Mesenchymal stem cell (in vitro differentiated cells and primary cell): ENCODE results near the gene CSTB.

Experiments
- DNase-seq: peaks from one replicate; pipeline ENCODE4 v3.0.0-alpha.2; 2013
- H2AFZ ChIP-seq: one replicate; pipeline ENCODE4 v1.6.1; 2013; ENCODE audit warnings: low read depth, mild to moderate bottlenecking, control low read depth, inconsistent platforms, low read length, moderate library complexity
- H2AK5ac ChIP-seq: 2 replicates; pipeline ENCODE4 v1.6.1; 2013; ENCODE audit warnings: low read length, moderate library complexity, mild to moderate bottlenecking, inconsistent platforms; ENCODE audit not compliant: severe bottlenecking
- H2BK120ac ChIP-seq: one replicate; pipeline ENCODE4 v1.6.1; 2013; ENCODE audit warnings: low read depth, mild to moderate bottlenecking, inconsistent platforms, low read length, moderate library complexity
- H2BK12ac ChIP-seq, 2 experiments: one replicate each; pipeline ENCODE4 v1.6.1; 2013; ENCODE audit warnings: inconsistent platforms in 2 of 2, low read length in 2 of 2, mild to moderate bottlenecking in 2 of 2, moderate library complexity in 2 of 2, control low read depth in 1 of 2
- H2BK15ac ChIP-seq: one replicate; pipeline ENCODE4 v1.6.1; 2013; ENCODE audit warnings: mild to moderate bottlenecking, low read depth, inconsistent platforms; ENCODE audit not compliant: poor library complexity, severe bottlenecking
- H2BK5ac ChIP-seq: 2 replicates; pipeline ENCODE4 v1.6.1; 2013; ENCODE audit warnings: low read depth, mild to moderate bottlenecking, low read length, control low read depth, inconsistent platforms; ENCODE audit not compliant: poor library complexity, severe bottlenecking
- H3K14ac ChIP-seq, 2 experiments: one replicate each; pipeline ENCODE4 v1.6.1; 2013; ENCODE audit warnings: inconsistent platforms in 2 of 2, low read length in 2 of 2, control low read depth in 1 of 2, mild to moderate bottlenecking in 1 of 2, moderate library complexity in 1 of 2
- H3K18ac ChIP-seq, 2 experiments: one replicate each; pipeline ENCODE4 v1.6.1; 2013; ENCODE audit warnings: inconsistent platforms in 2 of 2, low read length in 2 of 2, control low read depth in 1 of 2, low read depth in 1 of 2, mild to moderate bottlenecking in 1 of 2
- H3K23ac ChIP-seq, 2 experiments: one replicate each; pipeline ENCODE4 v1.6.1; 2013; ENCODE audit warnings: inconsistent platforms in 2 of 2, low read length in 2 of 2, mild to moderate bottlenecking in 2 of 2, moderate library complexity in 2 of 2, control low read depth in 1 of 2
- H3K27ac ChIP-seq: 2 replicates; pipeline ENCODE4 v1.5.1; 2013; ENCODE audit warnings: mild to moderate bottlenecking, moderate library complexity, low read length, control low read depth, inconsistent platforms; ENCODE audit not compliant: poor library complexity, severe bottlenecking
- H3K27me3 ChIP-seq, 2 experiments: 2 replicates each; pipeline versions ENCODE4 v1.6.1 to v1.7.0; 2013; ENCODE audit warnings: low read length in 2 of 2, mild to moderate bottlenecking in 2 of 2, moderate library complexity in 2 of 2, control low read depth in 1 of 2, inconsistent platforms in 1 of 2; ENCODE audit not compliant: control insufficient read depth in 1 of 2, insufficient read depth in 1 of 2
- H3K36me3 ChIP-seq, 2 experiments: 2 replicates each; pipeline versions ENCODE4 v1.6.1 to v1.7.0; 2013; ENCODE audit warnings: low read length in 2 of 2, control low read depth in 1 of 2, inconsistent platforms in 1 of 2, low read depth in 1 of 2, mild to moderate bottlenecking in 1 of 2; ENCODE audit not compliant: insufficient read depth in 2 of 2, control insufficient read depth in 1 of 2
- H3K4ac ChIP-seq, 2 experiments: one replicate each; pipeline ENCODE4 v1.6.1; 2013; ENCODE audit warnings: inconsistent platforms in 2 of 2, low read length in 2 of 2, mild to moderate bottlenecking in 2 of 2, moderate library complexity in 2 of 2, control low read depth in 1 of 2, low read depth in 1 of 2
- H3K4me1 ChIP-seq: 2 replicates; pipeline ENCODE4 v1.6.1; 2013; ENCODE audit warnings: low read depth, low read length, control low read depth; ENCODE audit not compliant: control insufficient read depth, insufficient read depth
- H3K4me2 ChIP-seq: 2 replicates; pipeline ENCODE4 v1.6.1; 2013; ENCODE audit warnings: low read length, mild to moderate bottlenecking, inconsistent platforms; ENCODE audit not compliant: poor library complexity, severe bottlenecking
- H3K4me3 ChIP-seq, 2 experiments: 2 replicates each; pipeline versions ENCODE4 v1.5.1 to v1.7.0; 2013; ENCODE audit warnings: low read length in 2 of 2, mild to moderate bottlenecking in 2 of 2, control low read depth in 1 of 2, low read depth in 1 of 2; ENCODE audit not compliant: insufficient read depth in 1 of 2
- H3K79me1 ChIP-seq: replicated peaks from 2 replicates; pipeline ENCODE4 v1.6.1; 2013; ENCODE audit warnings: mild to moderate bottlenecking, control low read depth, low read length, inconsistent platforms; ENCODE audit not compliant: poor library complexity, severe bottlenecking
- H3K9ac ChIP-seq: 2 replicates; pipeline ENCODE4 v1.7.0; 2013; ENCODE audit warnings: mild to moderate bottlenecking, low read length, moderate library complexity
- H3K9me3 ChIP-seq: 2 replicates; pipeline ENCODE4 v1.7.0; 2013; ENCODE audit warnings: mild to moderate bottlenecking, low read length; ENCODE audit not compliant: control insufficient read depth
- H4K8ac ChIP-seq: one replicate; pipeline ENCODE4 v1.6.1; 2013; ENCODE audit warnings: inconsistent platforms, mild to moderate bottlenecking, low read length, moderate library complexity
- H4K91ac ChIP-seq: one replicate; pipeline ENCODE4 v1.6.1; 2013; ENCODE audit warnings: mild to moderate bottlenecking, low read length, inconsistent platforms
- WGBS: methylation state at CpG from one replicate; pipeline ENCODE4 v1.1.7; 2013; ENCODE audit warnings: mixed read lengths; 5-methylcytosine and 5-hydroxymethylcytosine counted together

The CSTB gene

GRCh38 chr21:43815107-43815613 lies 39.1 kb upstream of the CSTB start:
- Histone ChIP-seq H2BK5ac (no peak overlapping the region), H2BK12ac (no peak overlapping the region), H3K9ac (no peak overlapping the region), H3K36me3 (no peaks in the 10 kb centered on the region), H2BK120ac (no peak overlapping the region), H3K14ac (no peak overlapping the region), H3K4me3 (no peak overlapping the region), H3K23ac (no peak overlapping the region), H3K4me2 (no peak overlapping the region), H3K79me1 (no peaks in the 10 kb centered on the region), H3K27me3 (peaks cover 4 to 25% of the 10 kb centered on the region in 2 experiments), H2AFZ (no peak overlapping the region), H3K4me1 (peaks cover 7% of the 10 kb centered on the region), H3K9me3 (peaks cover 10% of the 10 kb centered on the region), H3K18ac (no peak overlapping the region), H2BK15ac (no peak overlapping the region), H4K91ac (no peak overlapping the region), H4K8ac (no peak overlapping the region), H3K4ac (no peak overlapping the region), H3K27ac (no peak overlapping the region), H2AK5ac (no peak overlapping the region)
- WGBS = 24% methylated on average over 9 of the region's 27 CpGs
- no peak for DNase-seq

- Histone ChIP-seq H3K9ac (no peak overlapping the region), H3K23ac (no peak overlapping the region), H3K79me1 (no peaks in the 10 kb centered on the region), H3K4me2 (no peak overlapping the region), H3K9me3 (peaks cover 10% of the 10 kb centered on the region), H3K14ac (no peak overlapping the region), H3K4me3 (no peak overlapping the region), H3K36me3 (no peaks in the 10 kb centered on the region), H2BK15ac (no peak overlapping the region), H2BK12ac (no peak overlapping the region), H2BK5ac (no peak overlapping the region), H4K8ac (no peak overlapping the region), H2BK120ac (no peak overlapping the region), H3K27ac (no peak overlapping the region), H2AFZ (no peak overlapping the region), H2AK5ac (no peak overlapping the region), H4K91ac (no peak overlapping the region), H3K18ac (no peak overlapping the region), H3K4ac (no peak overlapping the region), H3K4me1 (peaks cover 7% of the 10 kb centered on the region), H3K27me3 (peaks cover 4 to 25% of the 10 kb centered on the region in 2 experiments)
- 68% methylated on average over 25 of the region's 28 CpGs for WGBS
- DNase-seq = no peak
Observed at GRCh38 chr21:43814215-43815106, 38.4 kb upstream of the CSTB start.

DNA sequence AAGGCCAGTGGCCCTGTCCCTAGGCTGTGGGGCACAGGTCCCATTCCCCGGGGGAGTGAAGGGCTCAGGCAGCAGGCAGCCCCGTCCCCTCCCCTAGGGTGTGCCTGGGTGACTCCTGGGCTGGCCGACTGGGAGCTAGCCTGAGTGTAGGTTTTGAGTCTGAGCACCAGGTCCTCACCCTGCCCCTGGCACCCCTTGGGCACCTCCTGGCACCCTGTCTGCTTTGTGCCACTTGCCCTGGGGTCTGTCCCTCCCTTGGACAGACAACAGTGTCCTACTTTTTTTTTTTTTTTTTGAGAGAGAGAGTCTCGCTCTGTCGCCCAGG lies 37.5 kb upstream of the CSTB start:
- Histone ChIP-seq H3K4me1 (peaks cover 7% of the 10 kb centered on the region), H4K8ac (no peak overlapping the region), H3K18ac (no peak overlapping the region), H4K91ac (no peak overlapping the region), H2AFZ (no peak overlapping the region), H3K9me3 (peaks cover 4% of the 10 kb centered on the region), H2BK5ac (no peak overlapping the region), H3K14ac (no peak overlapping the region), H3K4me2 (no peak overlapping the region), H3K27me3 (peaks cover 4 to 25% of the 10 kb centered on the region in 2 experiments), H3K79me1 (no peaks in the 10 kb centered on the region), H3K36me3 (no peaks in the 10 kb centered on the region), H3K4me3 (no peak overlapping the region), H3K9ac (no peak overlapping the region), H3K27ac (no peak overlapping the region), H2BK12ac (no peak overlapping the region), H2AK5ac (no peak overlapping the region), H3K4ac (no peak overlapping the region), H2BK120ac (no peak overlapping the region), H2BK15ac (no peak overlapping the region), H3K23ac (no peak overlapping the region)
- no peak for DNase-seq
- 84% methylated on average over 5 of the region's 5 CpGs for WGBS

GRCh38 chr21:43812957-43813655 lies 37.0 kb upstream of the CSTB start:
- no peak overlapping the region for H2BK5ac ChIP-seq
- H4K91ac ChIP-seq = no peak overlapping the region
- no peak overlapping the region for H2BK12ac ChIP-seq
- no peak overlapping the region for H3K14ac ChIP-seq
- no peak overlapping the region for H4K8ac ChIP-seq
- DNase-seq = no peak
- H3K4me3 ChIP-seq = no peak overlapping the region
- H3K9me3 ChIP-seq = no peaks in the 10 kb centered on the region
- no peaks in the 10 kb centered on the region for H3K36me3 ChIP-seq
- H3K4me2 ChIP-seq = no peak overlapping the region
- H3K27ac ChIP-seq = no peak overlapping the region
- H3K23ac ChIP-seq = no peak overlapping the region
- no peak overlapping the region for H2BK15ac ChIP-seq
- no peak overlapping the region for H2AK5ac ChIP-seq
- peaks cover 7% of the 10 kb centered on the region for H3K4me1 ChIP-seq
- no peak overlapping the region for H3K18ac ChIP-seq
- H2BK120ac ChIP-seq = no peak overlapping the region
- no peak overlapping the region for H2AFZ ChIP-seq
- 96% methylated on average over 19 of the region's 19 CpGs for WGBS
- H3K79me1 ChIP-seq = no peaks in the 10 kb centered on the region
- no peak overlapping the region for H3K4ac ChIP-seq
- H3K9ac ChIP-seq = no peak overlapping the region
- peaks cover 4 to 25% of the 10 kb centered on the region in 2 experiments for H3K27me3 ChIP-seq
